Stimulated activated CD4-positive, alpha-beta T cell treated with anti-CD3 and anti-CD28 coated beads, Interleukin-1b, Interleukin-23, amount 100 ng/mL, for 48 hours (primary cell): ENCODE results near the gene EXOC6B.

Experiments used
- DNase-seq: peaks from one replicate; pipeline ENCODE4 v3.0.0-alpha.2; 2020

Gene EXOC6B

DNA sequence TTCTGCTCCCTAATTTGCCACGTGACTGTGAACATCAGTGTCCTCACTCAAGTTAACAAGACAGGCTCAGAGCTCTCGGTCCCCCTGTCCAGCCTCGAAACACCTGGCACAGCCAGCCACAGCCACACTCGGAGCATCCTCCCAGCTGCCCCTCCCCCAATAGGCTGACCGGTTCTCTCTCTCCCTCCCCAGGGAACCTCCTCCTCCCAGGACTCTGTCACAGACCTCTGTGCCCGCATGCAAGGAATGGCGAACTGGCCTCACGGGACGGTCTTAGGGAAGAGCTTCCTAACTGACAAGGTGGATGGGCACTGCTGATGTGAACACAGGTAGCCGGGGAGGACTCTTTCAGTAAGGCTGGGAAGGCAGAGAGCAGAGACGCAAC lies 697.0 kb downstream of the EXOC6B start:
- no peak for DNase-seq

DNA sequence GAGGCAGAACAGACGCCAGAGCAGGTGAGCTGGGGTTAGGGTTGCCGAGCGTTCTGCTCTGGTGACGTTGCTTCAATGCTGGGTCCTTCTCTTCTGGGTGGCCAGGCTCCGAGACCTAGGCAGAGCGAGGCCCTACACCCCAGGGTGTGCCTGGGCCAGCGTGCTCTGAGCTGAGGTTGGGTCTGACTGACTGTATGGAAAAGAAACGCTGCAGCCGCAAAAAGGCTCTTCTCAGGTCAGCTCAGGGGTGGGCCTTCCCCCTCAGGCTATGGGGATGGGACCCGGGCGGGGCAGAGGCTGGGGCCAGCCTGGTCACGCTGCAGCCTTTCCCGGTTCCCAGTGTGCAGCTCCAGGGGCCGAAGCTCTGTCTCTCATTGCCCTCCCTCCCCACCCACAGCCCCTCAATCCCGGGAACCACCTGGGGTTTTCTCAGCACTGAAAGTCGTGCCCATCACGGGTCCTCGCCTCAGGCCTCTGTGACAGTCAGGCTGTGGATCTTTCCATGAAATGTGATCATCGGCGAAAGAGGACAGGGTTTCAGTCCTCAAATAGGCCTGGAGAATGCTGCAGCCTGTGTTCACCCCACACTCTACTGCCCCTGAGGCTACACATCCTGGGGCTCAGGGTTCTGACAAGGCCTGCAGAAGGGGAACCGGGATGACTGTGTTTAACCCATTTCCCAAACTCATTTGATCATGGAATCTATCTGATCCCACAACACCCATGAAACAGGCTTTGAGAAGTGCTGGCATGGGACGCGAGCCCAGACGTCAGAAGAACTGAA lies 697.6 kb downstream of the EXOC6B start:
- no peak for DNase-seq

DNA sequence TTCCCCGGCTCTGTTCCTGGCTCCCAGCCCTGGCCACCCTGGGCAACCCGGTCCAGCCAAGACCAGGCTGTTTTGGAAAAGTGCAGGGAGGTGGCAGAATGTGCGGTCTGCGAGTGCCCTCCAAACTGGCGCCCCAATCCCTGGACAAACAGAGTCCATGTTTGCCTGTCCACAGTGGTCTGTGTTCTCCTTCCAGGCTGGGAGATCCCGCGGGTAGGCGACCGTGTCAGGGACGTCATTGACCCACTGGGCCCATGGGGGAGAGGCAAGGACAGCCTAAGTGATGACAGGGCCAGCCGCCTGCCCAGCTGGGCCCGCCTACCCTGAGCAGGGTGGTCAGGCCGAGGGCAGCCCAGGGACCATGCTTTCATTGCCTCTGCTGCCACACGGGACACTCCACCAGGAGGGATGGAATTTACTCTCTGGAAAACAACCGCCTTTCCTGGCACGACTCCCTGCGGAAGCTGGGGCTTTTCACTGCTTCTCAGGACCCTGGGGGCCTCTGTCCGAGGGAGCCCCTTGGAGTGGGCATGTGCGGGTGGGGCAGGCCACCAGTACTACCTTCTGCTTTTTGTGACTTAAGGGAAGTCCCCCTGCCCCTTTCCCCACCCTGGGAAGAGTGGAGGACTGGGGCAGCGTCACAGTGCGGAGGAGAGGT lies 698.3 kb downstream of the EXOC6B start:
- DNase-seq = no peak

DNA sequence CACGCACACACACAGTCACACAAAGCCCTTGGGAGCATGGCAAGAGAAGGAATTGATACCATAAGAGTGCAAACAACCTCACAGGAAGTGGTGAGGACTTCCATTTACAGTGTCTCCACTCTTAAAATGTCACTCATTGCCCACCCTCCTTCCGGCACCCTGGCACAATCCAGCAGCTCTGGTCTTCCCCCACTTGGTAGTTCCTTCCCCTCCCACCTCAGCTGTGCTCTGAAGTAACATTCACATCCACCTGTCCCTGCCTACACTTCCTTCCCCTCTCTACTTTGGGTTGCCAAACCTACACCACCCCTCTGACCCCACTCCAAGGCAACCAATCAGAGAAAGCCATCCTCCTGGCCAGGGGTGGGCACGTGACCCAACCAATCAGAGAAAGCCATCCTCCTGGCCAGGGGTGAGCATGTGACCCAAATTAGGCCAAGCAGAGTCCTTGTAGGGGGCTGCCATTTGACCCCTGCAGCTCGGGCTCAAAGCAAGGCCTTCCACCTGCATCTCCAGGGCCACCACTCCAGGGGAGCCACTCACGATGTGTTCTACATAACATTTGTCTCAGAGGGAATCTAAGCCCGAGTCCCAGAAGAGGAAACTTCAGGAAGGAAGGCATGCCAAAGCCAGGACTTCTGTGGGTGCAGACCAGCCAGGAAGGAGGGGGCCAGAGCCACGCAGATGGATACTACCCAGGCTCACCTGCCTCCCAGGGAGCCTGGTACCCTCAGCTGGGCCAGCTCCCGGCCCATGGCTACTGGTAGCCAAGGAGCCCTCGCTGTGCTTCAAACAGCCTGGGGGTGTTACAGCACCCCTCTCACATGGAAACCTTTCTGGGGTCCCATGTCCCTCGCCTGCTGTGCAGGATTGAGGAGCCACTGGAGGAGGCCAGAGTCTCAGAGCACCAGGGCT lies 699.4 kb downstream of the EXOC6B start:
- DNase-seq = no peak
